ENCODE measurements around the gene TRIM14.

- TF ChIP-seq CTCF (conservative IDR thresholded peaks at IDR 0.05) (no peak), EZH2 (IDR thresholded peaks at IDR 0.05; ENCODE audit: low read depth) (no peak)
These were observed 13.1 kb upstream of the TRIM14 start for GRCh38 chr9:98132158-98132557.
